ENCODE measurements around the gene SYT5. TPM values are rescaled to one million over a fixed set of nuclear protein-coding genes. Genes with fewer than 3 reads are reported as not detected.
A peak's percentile ranks its signal among the peaks of the same experiment; 100 is the strongest.

The SYT5 gene
- total and polyA plus RNA-seq, 2 of the 13 experiments (the other 11 are each of a cell fraction or from before 2014, with no cell fraction given), result not detected

- in situ Hi-C loops (cut with HindIII; ENCODE audit: extremely low pct_ligation_motif_present, low pct_unique_long_range_greater_than_20kb), result loop anchor here (5.0 kb wide), 1 partner anchor 201 kb away; no protein-coding TSS in a partner anchor
- peaks cover 45% of the 10 kb centered on the region for H3K4me1 ChIP-seq (ENCODE audit: insufficient read depth, low read length)
- ChIA-PET CTCF (ENCODE audit: low intra/inter-chr PET ratio, low total read pairs) (no interaction called here), POLR2A (interaction anchor here (0.8 to 6.6 kb wide), 12 partner anchors 10 to 438 kb away, joined by 3 to 95 read pairs (median 4); partner anchors contain the start of genes DNAAF3, FIZ1, HSPBP1 and ISOC2)
- H2AFZ ChIP-seq (ENCODE audit: low read length), result no peak overlapping the region
- H3K9me3 ChIP-seq (ENCODE audit: low read length), result no peaks in the 10 kb centered on the region
- peak overlapping the region; percentile 89 for H3K27ac ChIP-seq (ENCODE audit: extremely low read length, insufficient read depth, low read length)
- ATAC-seq (peak; percentile 87), DNase-seq (ENCODE audit: low spot score) (peak; percentile 96), FAIRE-seq (peak; percentile 95)
- 3% methylated on average over 28 of the region's 36 CpGs for WGBS (ENCODE audit: low lambda C conversion rate)
- peak overlapping the region; percentile 82 for H3K9ac ChIP-seq (ENCODE audit: insufficient read depth, low read depth, low read length)
- H3K4me3 ChIP-seq (replicated peaks in 1 of 3; ENCODE audit: insufficient read depth in 1 of 3, low read depth in 2 of 3, low read length in 3 of 3), result peak overlapping the region; percentile 69 to 94 (median 89)
- peak overlapping the region; percentile 97 for H3K4me2 ChIP-seq (ENCODE audit: low read depth, low read length)
- intact Hi-C loops (cut with micrococcal nuclease; ENCODE audit: unreplicated experiment), result loop anchor here (1.0 kb wide), 2 partner anchors 20 to 43 kb away; partner anchors contain the start of gene PPP6R1
- H3K36me3 ChIP-seq (replicated peaks in 1 of 2; ENCODE audit: control insufficient read depth in 1 of 2, insufficient read depth in 2 of 2, low read length in 2 of 2), result no peaks in the 10 kb centered on the region
- H3K79me2 ChIP-seq (ENCODE audit: insufficient read depth, low read length), result no peaks in the 10 kb centered on the region
- H3K27me3 ChIP-seq (ENCODE audit: control insufficient read depth in 1 of 2, insufficient read depth in 2 of 2, low read length in 2 of 2), result no peaks in the 10 kb centered on the region
- TSS peak; percentile 89 for BruUV-seq (replicated peaks)
- no peaks in the 10 kb centered on the region for H4K20me1 ChIP-seq (ENCODE audit: insufficient read depth, low read length)
- TF ChIP-seq ZNF451 (CRISPR knock-in tag; IDR thresholded peaks at IDR 0.05) (peak; percentile 96; the same call in 1 of the 2 replicates), ZNF12 (CRISPR knock-in tag; IDR thresholded peaks at IDR 0.05) (peak; percentile 89), ZNF546 (CRISPR knock-in tag; conservative IDR thresholded peaks at IDR 0.05) (peak; percentile 93), ZNF362 (CRISPR knock-in tag; IDR thresholded peaks at IDR 0.05; ENCODE audit: borderline replicate concordance) (no peak), BORCS8-MEF2B (CRISPR knock-in tag; IDR thresholded peaks at IDR 0.05) (peak; percentile 97), MBD4 (IDR thresholded peaks at IDR 0.05; ENCODE audit: borderline replicate concordance, low read length) (no peak), ZNF263 (CRISPR knock-in tag; IDR thresholded peaks at IDR 0.05) (peak; percentile 83)
- TF ChIP-seq, protein P1, sequence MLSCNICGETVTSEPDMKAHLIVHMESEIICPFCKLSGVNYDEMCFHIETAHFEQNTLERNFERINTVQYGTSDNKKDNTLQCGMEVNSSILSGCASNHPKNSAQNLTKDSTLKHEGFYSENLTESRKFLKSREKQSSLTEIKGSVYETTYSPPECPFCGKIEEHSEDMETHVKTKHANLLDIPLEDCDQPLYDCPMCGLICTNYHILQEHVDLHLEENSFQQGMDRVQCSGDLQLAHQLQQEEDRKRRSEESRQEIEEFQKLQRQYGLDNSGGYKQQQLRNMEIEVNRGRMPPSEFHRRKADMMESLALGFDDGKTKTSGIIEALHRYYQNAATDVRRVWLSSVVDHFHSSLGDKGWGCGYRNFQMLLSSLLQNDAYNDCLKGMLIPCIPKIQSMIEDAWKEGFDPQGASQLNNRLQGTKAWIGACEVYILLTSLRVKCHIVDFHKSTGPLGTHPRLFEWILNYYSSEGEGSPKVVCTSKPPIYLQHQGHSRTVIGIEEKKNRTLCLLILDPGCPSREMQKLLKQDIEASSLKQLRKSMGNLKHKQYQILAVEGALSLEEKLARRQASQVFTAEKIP (CRISPR knock-in tag; IDR thresholded peaks at IDR 0.05; ENCODE audit: borderline replicate concordance), result no peak
- TF ChIP-seq, protein P2, sequence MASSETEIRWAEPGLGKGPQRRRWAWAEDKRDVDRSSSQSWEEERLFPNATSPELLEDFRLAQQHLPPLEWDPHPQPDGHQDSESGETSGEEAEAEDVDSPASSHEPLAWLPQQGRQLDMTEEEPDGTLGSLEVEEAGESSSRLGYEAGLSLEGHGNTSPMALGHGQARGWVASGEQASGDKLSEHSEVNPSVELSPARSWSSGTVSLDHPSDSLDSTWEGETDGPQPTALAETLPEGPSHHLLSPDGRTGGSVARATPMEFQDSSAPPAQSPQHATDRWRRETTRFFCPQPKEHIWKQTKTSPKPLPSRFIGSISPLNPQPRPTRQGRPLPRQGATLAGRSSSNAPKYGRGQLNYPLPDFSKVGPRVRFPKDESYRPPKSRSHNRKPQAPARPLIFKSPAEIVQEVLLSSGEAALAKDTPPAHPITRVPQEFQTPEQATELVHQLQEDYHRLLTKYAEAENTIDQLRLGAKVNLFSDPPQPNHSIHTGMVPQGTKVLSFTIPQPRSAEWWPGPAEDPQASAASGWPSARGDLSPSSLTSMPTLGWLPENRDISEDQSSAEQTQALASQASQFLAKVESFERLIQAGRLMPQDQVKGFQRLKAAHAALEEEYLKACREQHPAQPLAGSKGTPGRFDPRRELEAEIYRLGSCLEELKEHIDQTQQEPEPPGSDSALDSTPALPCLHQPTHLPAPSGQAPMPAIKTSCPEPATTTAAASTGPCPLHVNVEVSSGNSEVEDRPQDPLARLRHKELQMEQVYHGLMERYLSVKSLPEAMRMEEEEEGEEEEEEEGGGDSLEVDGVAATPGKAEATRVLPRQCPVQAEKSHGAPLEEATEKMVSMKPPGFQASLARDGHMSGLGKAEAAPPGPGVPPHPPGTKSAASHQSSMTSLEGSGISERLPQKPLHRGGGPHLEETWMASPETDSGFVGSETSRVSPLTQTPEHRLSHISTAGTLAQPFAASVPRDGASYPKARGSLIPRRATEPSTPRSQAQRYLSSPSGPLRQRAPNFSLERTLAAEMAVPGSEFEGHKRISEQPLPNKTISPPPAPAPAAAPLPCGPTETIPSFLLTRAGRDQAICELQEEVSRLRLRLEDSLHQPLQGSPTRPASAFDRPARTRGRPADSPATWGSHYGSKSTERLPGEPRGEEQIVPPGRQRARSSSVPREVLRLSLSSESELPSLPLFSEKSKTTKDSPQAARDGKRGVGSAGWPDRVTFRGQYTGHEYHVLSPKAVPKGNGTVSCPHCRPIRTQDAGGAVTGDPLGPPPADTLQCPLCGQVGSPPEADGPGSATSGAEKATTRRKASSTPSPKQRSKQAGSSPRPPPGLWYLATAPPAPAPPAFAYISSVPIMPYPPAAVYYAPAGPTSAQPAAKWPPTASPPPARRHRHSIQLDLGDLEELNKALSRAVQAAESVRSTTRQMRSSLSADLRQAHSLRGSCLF (CRISPR knock-in tag; IDR thresholded peaks at IDR 0.05; ENCODE audit: borderline replicate concordance), result peak; percentile 87; the same call in 1 of the 2 replicates
- TF ChIP-seq, protein P3, sequence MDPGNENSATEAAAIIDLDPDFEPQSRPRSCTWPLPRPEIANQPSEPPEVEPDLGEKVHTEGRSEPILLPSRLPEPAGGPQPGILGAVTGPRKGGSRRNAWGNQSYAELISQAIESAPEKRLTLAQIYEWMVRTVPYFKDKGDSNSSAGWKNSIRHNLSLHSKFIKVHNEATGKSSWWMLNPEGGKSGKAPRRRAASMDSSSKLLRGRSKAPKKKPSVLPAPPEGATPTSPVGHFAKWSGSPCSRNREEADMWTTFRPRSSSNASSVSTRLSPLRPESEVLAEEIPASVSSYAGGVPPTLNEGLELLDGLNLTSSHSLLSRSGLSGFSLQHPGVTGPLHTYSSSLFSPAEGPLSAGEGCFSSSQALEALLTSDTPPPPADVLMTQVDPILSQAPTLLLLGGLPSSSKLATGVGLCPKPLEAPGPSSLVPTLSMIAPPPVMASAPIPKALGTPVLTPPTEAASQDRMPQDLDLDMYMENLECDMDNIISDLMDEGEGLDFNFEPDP (CRISPR knock-in tag; conservative IDR thresholded peaks at IDR 0.05), result 0 out of 2 replicates have a peak, but pooled peaks have one; percentile 34
- TF ChIP-seq, protein P4, sequence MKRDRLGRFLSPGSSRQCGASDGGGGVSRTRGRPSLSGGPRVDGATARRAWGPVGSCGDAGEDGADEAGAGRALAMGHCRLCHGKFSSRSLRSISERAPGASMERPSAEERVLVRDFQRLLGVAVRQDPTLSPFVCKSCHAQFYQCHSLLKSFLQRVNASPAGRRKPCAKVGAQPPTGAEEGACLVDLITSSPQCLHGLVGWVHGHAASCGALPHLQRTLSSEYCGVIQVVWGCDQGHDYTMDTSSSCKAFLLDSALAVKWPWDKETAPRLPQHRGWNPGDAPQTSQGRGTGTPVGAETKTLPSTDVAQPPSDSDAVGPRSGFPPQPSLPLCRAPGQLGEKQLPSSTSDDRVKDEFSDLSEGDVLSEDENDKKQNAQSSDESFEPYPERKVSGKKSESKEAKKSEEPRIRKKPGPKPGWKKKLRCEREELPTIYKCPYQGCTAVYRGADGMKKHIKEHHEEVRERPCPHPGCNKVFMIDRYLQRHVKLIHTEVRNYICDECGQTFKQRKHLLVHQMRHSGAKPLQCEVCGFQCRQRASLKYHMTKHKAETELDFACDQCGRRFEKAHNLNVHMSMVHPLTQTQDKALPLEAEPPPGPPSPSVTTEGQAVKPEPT (CRISPR knock-in tag; IDR thresholded peaks at IDR 0.05; ENCODE audit: low read depth), result 0 out of 2 replicates have a peak, but pooled peaks have one; percentile 45
These were observed 36.5 kb upstream of the SYT5 start for GRCh38 chr19:55216461-55217198.
